GM12878 (cell line): Measurements from ENCODE around the gene RBM10. TPM values are rescaled to one million over a fixed set of nuclear protein-coding genes. Genes with fewer than 3 reads are reported as not detected.

Experiments
- ATAC-seq: fragments of 200-7000 bp; cut with Tn5 transposase; 3 replicates; pipeline ENCODE4 v1.9.1; 2020; ENCODE audit warnings: mild to moderate bottlenecking, moderate library complexity
- BruUV-seq: library from RNA; stranded (reverse); fragments of 400-500 nt; replicated peaks from 2 replicates; lab custom pipeline; 2021; lab: Mats Ljungman, UMichigan
- CTCF ChIA-PET: fragments of 300-600 bp; sonication (Branson Sonifier 250); formaldehyde crosslinking; extraction: SDS; loops from one replicate; lab custom pipeline; 2021; ENCODE audit warnings: inconsistent platforms; lab: Yijun Ruan, JAX
- POLR2A ChIA-PET: fragments of 350-600 bp; formaldehyde crosslinking; extraction: SDS; loops from one replicate; lab custom pipeline; 2021; ENCODE audit warnings: inconsistent platforms; lab: Charles Lee
- RAD21 ChIA-PET: fragments of 300-600 bp; sonication (Branson Sonifier 250); formaldehyde crosslinking; loops from one replicate; lab custom pipeline; 2023; ENCODE audit warnings: antibody characterized with exemption; ENCODE audit not compliant: unreplicated experiment; lab: Charles Lee
- SMC1A ChIA-PET: fragments of 300-600 bp; sonication (Branson Sonifier 250); formaldehyde crosslinking; loops from one replicate; lab custom pipeline; 2023; ENCODE audit not compliant: unreplicated experiment, uncharacterized antibody; lab: Charles Lee
- DNase-seq: peaks from one replicate; pipeline ENCODE4 v3.0.0-alpha.2; 2011; ENCODE audit warnings: low read depth, low spot score
- FAIRE-seq: peaks from 3 replicates; lab custom pipeline; 2011; peaks lifted over from hg19 to GRCh38; lab: Jason Lieb, UNC
- H2AFZ ChIP-seq: 2 replicates; pipeline ENCODE4 v1.6.0; 2011; ENCODE audit warnings: low read depth, low read length, control low read depth; ENCODE audit not compliant: control insufficient read depth
- H3K27ac ChIP-seq: 2 replicates; pipeline ENCODE4 v1.5.1; 2011; ENCODE audit warnings: control low read depth; ENCODE audit not compliant: control insufficient read depth, insufficient read depth
- H3K27me3 ChIP-seq, 2 experiments: replicated peaks in 1 of 2; 2 replicates each; pipeline versions ENCODE4 v1.6.0 to v1.6.1; 2011; ENCODE audit warnings: low read length in 1 of 2; ENCODE audit not compliant: control insufficient read depth in 2 of 2, insufficient read depth in 2 of 2
- H3K36me3 ChIP-seq, 2 experiments: 2 replicates each; pipeline ENCODE4 v1.5.1; 2011; ENCODE audit warnings: low read length in 1 of 2; ENCODE audit not compliant: control insufficient read depth in 2 of 2, insufficient read depth in 2 of 2
- H3K4me1 ChIP-seq: 2 replicates; pipeline ENCODE4 v1.6.1; 2011; ENCODE audit warnings: mild to moderate bottlenecking, low read length, moderate library complexity, mixed read lengths; ENCODE audit not compliant: control insufficient read depth, insufficient read depth
- H3K4me2 ChIP-seq: 2 replicates; pipeline ENCODE4 v1.6.0; 2011; ENCODE audit warnings: control low read depth; ENCODE audit not compliant: control insufficient read depth, insufficient read depth
- H3K4me3 ChIP-seq: fragments of 200-600 bp; sonication (generic); 2 replicates; pipeline ENCODE4 v1.5.1; 2016
- H3K79me2 ChIP-seq: 2 replicates; pipeline ENCODE4 v1.6.0; 2011; ENCODE audit warnings: low read length; ENCODE audit not compliant: control insufficient read depth, insufficient read depth
- H3K9ac ChIP-seq: 2 replicates; pipeline ENCODE4 v1.8.0; 2011; ENCODE audit warnings: low read length, control low read depth, mixed read lengths; ENCODE audit not compliant: control insufficient read depth, insufficient read depth
- H3K9me3 ChIP-seq: replicated peaks from 3 replicates; pipeline ENCODE4 v1.5.1; 2011; ENCODE audit warnings: mild to moderate bottlenecking, low read length; ENCODE audit not compliant: control insufficient read depth, insufficient read depth
- H4K20me1 ChIP-seq: 2 replicates; pipeline ENCODE4 v1.6.0; 2011; ENCODE audit not compliant: control insufficient read depth, insufficient read depth
- ATF3 ChIP-seq: IDR thresholded peaks from 2 replicates; pipeline ENCODE4 v1.6.1; 2011; ENCODE audit warnings: low read depth, mild to moderate bottlenecking, low read length, moderate library complexity, borderline replicate concordance; ENCODE audit errors: extremely low read depth
- BCL3 ChIP-seq: IDR thresholded peaks from 2 replicates; pipeline ENCODE4 v1.6.1; 2011; ENCODE audit warnings: borderline replicate concordance, low read depth, mild to moderate bottlenecking, moderate library complexity, low read length; ENCODE audit not compliant: insufficient read depth, poor library complexity, severe bottlenecking
- CUX1 ChIP-seq: IDR thresholded peaks from 2 replicates; pipeline ENCODE4 v1.6.1; 2012; ENCODE audit warnings: improper control_type of control experiment, low read depth, low read length; ENCODE audit not compliant: insufficient replicate concordance
- EGR1 ChIP-seq, 2 experiments: IDR thresholded peaks; 1 replicate in 1 of 2; 2 replicates in 1 of 2; pipeline ENCODE4 v1.6.1; 2011 to 2012; ENCODE audit warnings: low read depth in 2 of 2, low read length in 2 of 2, borderline replicate concordance in 1 of 2, mild to moderate bottlenecking in 1 of 2, moderate library complexity in 1 of 2
- HCFC1 ChIP-seq: fragments of 150-350 bp; IDR thresholded peaks from 2 replicates; pipeline ENCODE4 v1.6.1; 2014; ENCODE audit warnings: low read length
- KLF5 ChIP-seq: fragments of 450-650 bp; IDR thresholded peaks from 2 replicates; pipeline ENCODE4 v1.6.1; 2014; ENCODE audit warnings: mild to moderate bottlenecking; ENCODE audit not compliant: partially characterized antibody
- MYC ChIP-seq: IDR thresholded peaks from 2 replicates; pipeline ENCODE4 v1.6.1; 2011; ENCODE audit warnings: mild to moderate bottlenecking, low read length, moderate library complexity, inconsistent platforms; ENCODE audit not compliant: insufficient read depth, insufficient replicate concordance, insufficient read length, severe bottlenecking
- PKNOX1 ChIP-seq: fragments of 450-650 bp; IDR thresholded peaks from 2 replicates; pipeline ENCODE4 v1.6.1; 2016; ENCODE audit warnings: mild to moderate bottlenecking
- POLR2AphosphoS5 ChIP-seq: IDR thresholded peaks from 2 replicates; pipeline ENCODE4 v1.6.1; 2011; ENCODE audit warnings: mild to moderate bottlenecking, low read length, inconsistent platforms
- TARDBP ChIP-seq: IDR thresholded peaks from 2 replicates; pipeline ENCODE4 v1.6.1; 2016; ENCODE audit warnings: borderline replicate concordance
- TBL1XR1 ChIP-seq: IDR thresholded peaks from 2 replicates; pipeline ENCODE4 v1.6.1; 2012; ENCODE audit warnings: low read depth, low read length, improper control_type of control experiment
- USF2 ChIP-seq: IDR thresholded peaks from 2 replicates; pipeline ENCODE4 v1.6.1; 2011; ENCODE audit warnings: low read depth, low read length, improper control_type of control experiment, borderline replicate concordance
- ZNF274 ChIP-seq: IDR thresholded peaks from one replicate; pipeline ENCODE4 v1.8.0; 2011; ENCODE audit not compliant: insufficient read length, insufficient read depth
- WGBS: methylation state at CpG from one replicate; pipeline ENCODE4 v1.1.6; 2016; ENCODE audit warnings: low lambda C conversion rate; ENCODE audit not compliant: insufficient replicate concordance, insufficient coverage; ENCODE audit errors: missing lambda C conversion rate; 5-methylcytosine and 5-hydroxymethylcytosine counted together
- in situ Hi-C: fragments of 300-500 bp; cut with MboI; formaldehyde crosslinking; loops from 9 replicates; pipeline ENCODE4 v1.14.3; 2018; ENCODE audit warnings: mixed read lengths
- intact Hi-C: fragments of 100-400 bp; cut with micrococcal nuclease; formaldehyde crosslinking; loops from one replicate; pipeline ENCODE4 v1.14.2; 2022; ENCODE audit not compliant: unreplicated experiment
- polyA plus RNA-seq, 11 experiments: library from polyadenylated mRNA; depleted of rRNA in 4 of 11; unstranded in 6 of 11; stranded (reverse) in 5 of 11; fragments of >200 nt; fragmentation: Nextera tagmentation in 4 of 11; fragmentation: Illumina TruSeq in 1 of 11; extraction: Ambion mirVana in 4 of 11; extraction: Trizol in 1 of 11; gene quantifications; 1 replicate in 1 of 11; 2 replicates in 10 of 11; pipeline versions ENCODE4 v1.2.1 to v1.2.3, GENCODE V29; 2011 to 2016; ENCODE audit warnings: inconsistent platforms in 2 of 11, missing spikeins in 2 of 11, low read depth in 1 of 11
- total RNA-seq, 4 experiments: library from RNA; depleted of rRNA in 3 of 4; stranded (reverse); fragments of >200 nt in 3 of 4; fragmentation: Illumina TruSeq in 1 of 4; extraction: Trizol in 1 of 4; gene quantifications; 2 replicates each; pipeline versions ENCODE4 v1.2.1 to v1.2.3, GENCODE V29; 2013 to 2021

The RBM10 gene
- total and polyA plus RNA-seq, 10 of the 15 experiments (the other 5 are each of a cell fraction or from before 2014, with no cell fraction given) = 1.4 to 60.0 (median 29.8) TPM

- Histone ChIP-seq H2AFZ (no peak overlapping the region), H3K4me3 (peak overlapping the region; percentile 80), H4K20me1 (no peaks in the 10 kb centered on the region), H3K9me3 (no peaks in the 10 kb centered on the region; the same call in 2 of the 3 replicates), H3K36me3 (no peaks in the 10 kb centered on the region), H3K79me2 (peaks cover 60% of the 10 kb centered on the region), H3K27me3 (no peaks in the 10 kb centered on the region), H3K9ac (peak overlapping the region; percentile 90), H3K4me1 (peaks cover 6% of the 10 kb centered on the region; the same call in 1 of the 2 replicates), H3K4me2 (peak overlapping the region; percentile 66), H3K27ac (no peak overlapping the region; the same call in 1 of the 2 replicates)
- POLR2A ChIA-PET = no interaction called here
- RAD21 ChIA-PET = no interaction called here
- no peak for ATAC-seq
- intact Hi-C loops = no loop called here
- whole genome bisulfite sequencing = 15% methylated on average over 10 of the region's 10 CpGs
- no TSS peak for BruUV-seq
- SMC1A ChIA-PET = interaction anchor here (0.6 kb wide), 1 partner anchor 38 kb away, joined by 3 read pairs; no protein-coding TSS in a partner anchor
- in situ Hi-C loops = no loop called here
- CTCF ChIA-PET = no interaction called here
- no peak for DNase-seq
- no peak for FAIRE-seq
- TF ChIP-seq TARDBP (no peak), MYC (no peak), HCFC1 (no peak), BCL3 (no peak), CUX1 (no peak), EGR1 (IDR thresholded peaks at IDR 0.05; ENCODE audit: borderline replicate concordance in 1 of 2, low read depth in 2 of 2, low read length in 2 of 2) (no peak), POLR2AphosphoS5 (no peak), KLF5 (no peak), ATF3 (no peak), TBL1XR1 (no peak), USF2 (no peak), PKNOX1 (no peak), ZNF274 (no peak)
These were observed 1.3 kb downstream of the RBM10 start for GRCh38 chrX:47146121-47146935.
